ENCODE measurements around the gene SEPTIN11.

The SEPTIN11 gene

DNA sequence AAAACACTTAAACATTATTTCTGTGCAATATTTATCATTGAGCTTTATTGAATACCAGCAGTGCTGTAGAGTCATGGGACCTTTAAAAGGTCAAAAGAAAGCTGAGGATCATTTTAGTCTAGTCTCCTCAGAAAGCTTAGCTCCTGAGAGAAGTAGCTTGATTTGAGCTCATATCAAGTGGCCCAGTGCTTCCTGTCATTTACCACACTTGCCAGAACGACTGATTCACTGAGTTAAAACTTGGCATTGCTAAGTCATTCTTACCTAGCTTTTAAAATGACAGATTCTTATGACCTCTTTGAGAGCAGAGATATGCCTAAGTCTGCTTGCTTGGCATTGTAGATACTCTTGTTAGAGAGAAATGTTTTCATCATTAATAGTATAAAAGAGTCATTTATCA lies 15.2 kb downstream of the SEPTIN11 start:
- no peak overlapping the region for H3K4me3 ChIP-seq (ENCODE audit: low read depth, low read length)

GRCh38 chr4:76965866-76966579 lies 16.5 kb downstream of the SEPTIN11 start:
- no peak overlapping the region for H3K9ac ChIP-seq (ENCODE audit: low read depth, low read length)
- peaks cover 25% of the 10 kb centered on the region for H3K4me1 ChIP-seq (ENCODE audit: control insufficient read depth, insufficient read depth, low read length)
- no peaks in the 10 kb centered on the region for H3K9me3 ChIP-seq (ENCODE audit: control insufficient read depth, insufficient read depth, low read length)
- no peaks in the 10 kb centered on the region; the same call in 1 of the 2 replicates for H3K36me3 ChIP-seq (ENCODE audit: control insufficient read depth, insufficient read depth, low read length)
- no peaks in the 10 kb centered on the region for H3K27me3 ChIP-seq (ENCODE audit: control insufficient read depth, insufficient read depth, low read length)
- no peak overlapping the region for H3K4me3 ChIP-seq (ENCODE audit: low read depth, low read length)
- no peak overlapping the region for H3K27ac ChIP-seq (ENCODE audit: low read depth, low read length)

More for the DNA sequence above, 15.2 kb downstream of the SEPTIN11 start:
- Histone ChIP-seq H3K27ac (ENCODE audit: low read depth, low read length) (no peak overlapping the region), H3K36me3 (ENCODE audit: control insufficient read depth, insufficient read depth, low read length) (no peaks in the 10 kb centered on the region; the same call in 1 of the 2 replicates), H3K4me1 (ENCODE audit: control insufficient read depth, insufficient read depth, low read length) (peaks cover 17% of the 10 kb centered on the region), H3K9me3 (ENCODE audit: control insufficient read depth, insufficient read depth, low read length) (no peaks in the 10 kb centered on the region), H3K27me3 (ENCODE audit: control insufficient read depth, insufficient read depth, low read length) (no peaks in the 10 kb centered on the region), H3K9ac (ENCODE audit: low read depth, low read length) (no peak overlapping the region)

- Histone ChIP-seq H3K4me1 (ENCODE audit: control insufficient read depth, insufficient read depth, low read length) (peaks cover 32% of the 10 kb centered on the region), H3K9ac (ENCODE audit: low read depth, low read length) (no peak overlapping the region), H3K36me3 (ENCODE audit: control insufficient read depth, insufficient read depth, low read length) (no peaks in the 10 kb centered on the region; the same call in 1 of the 2 replicates), H3K27ac (ENCODE audit: low read depth, low read length) (peak overlapping the region; percentile 53), H3K9me3 (ENCODE audit: control insufficient read depth, insufficient read depth, low read length) (no peaks in the 10 kb centered on the region), H3K27me3 (ENCODE audit: control insufficient read depth, insufficient read depth, low read length) (no peaks in the 10 kb centered on the region), H3K4me3 (ENCODE audit: low read depth, low read length) (no peak overlapping the region)
Observed at GRCh38 chr4:76968937-76969336, 19.4 kb downstream of the SEPTIN11 start.

DNA sequence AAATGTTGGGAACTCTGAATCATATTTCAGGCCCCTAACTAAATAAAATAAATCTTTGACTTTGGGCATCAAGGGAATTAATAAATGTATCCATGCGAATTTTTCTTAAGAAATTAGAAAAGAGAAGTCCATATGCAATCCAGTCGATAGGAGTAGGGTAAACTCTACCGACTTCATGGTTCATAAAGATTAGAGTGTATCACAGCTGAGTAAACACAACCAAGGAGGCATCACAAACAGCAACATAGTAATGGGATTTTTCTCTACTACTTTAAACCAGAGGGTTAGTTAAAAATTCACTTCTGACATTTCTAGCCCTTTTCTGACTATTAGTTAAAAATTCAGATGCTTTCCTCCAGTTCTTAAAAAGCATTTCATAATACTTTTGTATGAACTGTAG lies 19.9 kb downstream of the SEPTIN11 start:
- H3K9ac ChIP-seq (ENCODE audit: low read depth, low read length) = no peak overlapping the region
- peak overlapping the region; percentile 53 for H3K27ac ChIP-seq (ENCODE audit: low read depth, low read length)
- no peaks in the 10 kb centered on the region; the same call in 1 of the 2 replicates for H3K36me3 ChIP-seq (ENCODE audit: control insufficient read depth, insufficient read depth, low read length)
- H3K4me1 ChIP-seq (ENCODE audit: control insufficient read depth, insufficient read depth, low read length) = peaks cover 32% of the 10 kb centered on the region
- H3K4me3 ChIP-seq (ENCODE audit: low read depth, low read length) = no peak overlapping the region
- H3K27me3 ChIP-seq (ENCODE audit: control insufficient read depth, insufficient read depth, low read length) = no peaks in the 10 kb centered on the region
- no peaks in the 10 kb centered on the region for H3K9me3 ChIP-seq (ENCODE audit: control insufficient read depth, insufficient read depth, low read length)

GRCh38 chr4:76969941-76970529 lies 20.5 kb downstream of the SEPTIN11 start:
- no peak overlapping the region for H3K9ac ChIP-seq (ENCODE audit: low read depth, low read length)
- H3K27me3 ChIP-seq (ENCODE audit: control insufficient read depth, insufficient read depth, low read length) = no peaks in the 10 kb centered on the region
- H3K4me1 ChIP-seq (ENCODE audit: control insufficient read depth, insufficient read depth, low read length) = peaks cover 32% of the 10 kb centered on the region
- peak overlapping the region; percentile 80 for H3K27ac ChIP-seq (ENCODE audit: low read depth, low read length)
- H3K9me3 ChIP-seq (ENCODE audit: control insufficient read depth, insufficient read depth, low read length) = no peaks in the 10 kb centered on the region
- H3K36me3 ChIP-seq (ENCODE audit: control insufficient read depth, insufficient read depth, low read length) = no peaks in the 10 kb centered on the region; the same call in 1 of the 2 replicates
- no peak overlapping the region for H3K4me3 ChIP-seq (ENCODE audit: low read depth, low read length)

DNA sequence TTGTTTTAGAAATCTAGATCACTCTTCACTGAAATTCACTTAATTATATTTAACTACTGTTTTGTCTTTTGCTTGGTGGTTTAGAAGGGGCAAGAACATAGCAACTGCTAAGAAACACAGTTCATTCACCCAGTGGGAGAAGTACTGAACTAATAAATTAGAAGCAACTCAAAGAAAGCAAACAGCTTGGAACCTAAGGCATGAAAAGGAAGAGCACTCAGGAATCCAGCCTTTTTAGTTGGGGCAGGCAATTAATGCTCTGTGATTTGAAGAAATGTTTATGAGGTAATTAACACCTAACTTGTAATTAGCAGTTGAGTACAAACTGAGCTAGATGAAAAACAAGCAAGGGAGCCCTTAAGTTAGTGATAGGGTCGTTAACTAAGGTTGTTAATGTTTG lies 22.8 kb downstream of the SEPTIN11 start:
- Histone ChIP-seq H3K9ac (ENCODE audit: low read depth, low read length) (no peak overlapping the region), H3K27ac (ENCODE audit: low read depth, low read length) (no peak overlapping the region), H3K9me3 (ENCODE audit: control insufficient read depth, insufficient read depth, low read length) (no peaks in the 10 kb centered on the region), H3K4me3 (ENCODE audit: low read depth, low read length) (no peak overlapping the region), H3K4me1 (ENCODE audit: control insufficient read depth, insufficient read depth, low read length) (peaks cover 32% of the 10 kb centered on the region), H3K27me3 (ENCODE audit: control insufficient read depth, insufficient read depth, low read length) (no peaks in the 10 kb centered on the region), H3K36me3 (ENCODE audit: control insufficient read depth, insufficient read depth, low read length) (no peaks in the 10 kb centered on the region)

DNA sequence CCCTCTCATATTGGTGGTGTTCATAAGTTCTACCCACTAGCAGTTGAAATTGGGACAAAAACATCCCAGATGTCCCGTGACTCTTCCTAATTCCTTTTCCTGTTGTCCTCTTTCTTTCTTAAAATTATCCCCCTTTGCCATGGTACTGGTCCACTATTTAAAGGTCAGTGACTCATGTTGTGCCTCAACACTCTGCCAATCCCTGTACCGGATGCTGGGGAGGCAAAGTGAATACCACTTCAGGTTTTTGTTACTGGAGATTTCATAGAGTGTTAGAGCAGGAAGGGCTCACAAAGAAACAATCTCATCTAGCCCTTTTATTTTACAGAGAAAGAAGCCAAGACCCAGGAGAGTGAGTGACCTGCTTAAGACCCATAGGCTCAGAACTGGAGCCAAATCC lies 24.6 kb downstream of the SEPTIN11 start:
- peaks cover 32% of the 10 kb centered on the region for H3K4me1 ChIP-seq (ENCODE audit: control insufficient read depth, insufficient read depth, low read length)
- H3K9me3 ChIP-seq (ENCODE audit: control insufficient read depth, insufficient read depth, low read length) = no peaks in the 10 kb centered on the region
- no peak overlapping the region for H3K4me3 ChIP-seq (ENCODE audit: low read depth, low read length)
- no peak overlapping the region for H3K27ac ChIP-seq (ENCODE audit: low read depth, low read length)
- no peak overlapping the region for H3K9ac ChIP-seq (ENCODE audit: low read depth, low read length)
- H3K27me3 ChIP-seq (ENCODE audit: control insufficient read depth, insufficient read depth, low read length) = no peaks in the 10 kb centered on the region
- H3K36me3 ChIP-seq (ENCODE audit: control insufficient read depth, insufficient read depth, low read length) = no peaks in the 10 kb centered on the region

GRCh38 chr4:76977113-76977512 lies 27.6 kb downstream of the SEPTIN11 start:
- H3K27ac ChIP-seq (ENCODE audit: low read depth, low read length) = no peak overlapping the region
- H3K9me3 ChIP-seq (ENCODE audit: control insufficient read depth, insufficient read depth, low read length) = no peaks in the 10 kb centered on the region
- no peaks in the 10 kb centered on the region for H3K36me3 ChIP-seq (ENCODE audit: control insufficient read depth, insufficient read depth, low read length)
- H3K9ac ChIP-seq (ENCODE audit: low read depth, low read length) = no peak overlapping the region
- H3K27me3 ChIP-seq (ENCODE audit: control insufficient read depth, insufficient read depth, low read length) = no peaks in the 10 kb centered on the region
- peaks cover 24% of the 10 kb centered on the region; the same call in 1 of the 2 replicates for H3K4me1 ChIP-seq (ENCODE audit: control insufficient read depth, insufficient read depth, low read length)
- no peak overlapping the region for H3K4me3 ChIP-seq (ENCODE audit: low read depth, low read length)

GRCh38 chr4:76977736-76978350 lies 28.3 kb downstream of the SEPTIN11 start:
- Histone ChIP-seq H3K27ac (ENCODE audit: low read depth, low read length) (no peak overlapping the region), H3K27me3 (ENCODE audit: control insufficient read depth, insufficient read depth, low read length) (no peaks in the 10 kb centered on the region), H3K9me3 (ENCODE audit: control insufficient read depth, insufficient read depth, low read length) (no peaks in the 10 kb centered on the region), H3K9ac (ENCODE audit: low read depth, low read length) (no peak overlapping the region), H3K36me3 (ENCODE audit: control insufficient read depth, insufficient read depth, low read length) (no peaks in the 10 kb centered on the region), H3K4me3 (ENCODE audit: low read depth, low read length) (no peak overlapping the region), H3K4me1 (ENCODE audit: control insufficient read depth, insufficient read depth, low read length) (peaks cover 21% of the 10 kb centered on the region; the same call in 1 of the 2 replicates)

DNA sequence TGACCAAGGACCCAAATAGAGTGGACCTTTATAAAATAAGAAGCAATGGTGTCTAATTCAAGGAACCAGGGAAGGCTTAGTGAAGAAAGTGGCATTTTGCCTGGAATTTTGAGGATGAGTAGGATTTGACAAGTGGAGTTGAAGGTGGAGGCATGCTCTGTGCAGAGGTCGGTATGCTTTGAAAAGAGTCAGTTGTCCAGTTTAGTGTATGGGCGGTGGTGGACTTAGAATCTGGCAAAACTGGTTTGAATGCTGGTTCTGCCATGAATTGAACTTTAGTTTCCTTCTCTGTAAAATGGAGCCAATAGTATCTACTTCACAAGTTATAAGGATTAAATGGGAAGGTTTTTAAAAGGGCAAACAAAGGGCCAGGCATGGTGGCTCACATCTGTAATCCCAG lies 29.7 kb downstream of the SEPTIN11 start:
- H3K36me3 ChIP-seq (ENCODE audit: control insufficient read depth, insufficient read depth, low read length) = no peaks in the 10 kb centered on the region
- no peak overlapping the region for H3K4me3 ChIP-seq (ENCODE audit: low read depth, low read length)
- H3K9me3 ChIP-seq (ENCODE audit: control insufficient read depth, insufficient read depth, low read length) = no peaks in the 10 kb centered on the region
- H3K4me1 ChIP-seq (ENCODE audit: control insufficient read depth, insufficient read depth, low read length) = peaks cover 27% of the 10 kb centered on the region
- no peaks in the 10 kb centered on the region for H3K27me3 ChIP-seq (ENCODE audit: control insufficient read depth, insufficient read depth, low read length)
- H3K27ac ChIP-seq (ENCODE audit: low read depth, low read length) = no peak overlapping the region
- H3K9ac ChIP-seq (ENCODE audit: low read depth, low read length) = no peak overlapping the region

DNA sequence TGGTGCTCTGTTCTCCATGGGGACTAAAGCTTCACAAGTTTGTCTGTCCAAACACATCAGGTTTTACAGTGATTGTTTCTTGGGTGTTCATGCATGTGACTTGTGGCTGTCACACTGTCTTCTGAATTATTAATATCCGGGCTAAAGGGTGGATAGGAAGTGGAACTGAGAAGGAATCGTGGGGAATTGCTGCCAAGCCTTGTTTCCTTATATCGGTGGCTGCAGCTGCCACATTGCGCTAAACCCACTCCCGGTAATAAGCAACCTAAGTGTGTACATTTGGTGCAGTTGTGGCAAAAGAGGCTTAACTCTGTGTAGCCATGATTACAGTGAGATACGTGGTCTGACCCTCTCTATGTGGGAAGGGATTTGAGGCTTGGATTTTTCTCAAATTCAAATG lies 30.7 kb downstream of the SEPTIN11 start:
- Histone ChIP-seq H3K27me3 (ENCODE audit: control insufficient read depth, insufficient read depth, low read length) (no peaks in the 10 kb centered on the region), H3K27ac (ENCODE audit: low read depth, low read length) (no peak overlapping the region), H3K9ac (ENCODE audit: low read depth, low read length) (no peak overlapping the region), H3K4me1 (ENCODE audit: control insufficient read depth, insufficient read depth, low read length) (peaks cover 36% of the 10 kb centered on the region), H3K4me3 (ENCODE audit: low read depth, low read length) (no peak overlapping the region), H3K36me3 (ENCODE audit: control insufficient read depth, insufficient read depth, low read length) (no peaks in the 10 kb centered on the region), H3K9me3 (ENCODE audit: control insufficient read depth, insufficient read depth, low read length) (no peaks in the 10 kb centered on the region)
